ENCODE results near the gene WNT6.

WNT6 gene

DNA sequence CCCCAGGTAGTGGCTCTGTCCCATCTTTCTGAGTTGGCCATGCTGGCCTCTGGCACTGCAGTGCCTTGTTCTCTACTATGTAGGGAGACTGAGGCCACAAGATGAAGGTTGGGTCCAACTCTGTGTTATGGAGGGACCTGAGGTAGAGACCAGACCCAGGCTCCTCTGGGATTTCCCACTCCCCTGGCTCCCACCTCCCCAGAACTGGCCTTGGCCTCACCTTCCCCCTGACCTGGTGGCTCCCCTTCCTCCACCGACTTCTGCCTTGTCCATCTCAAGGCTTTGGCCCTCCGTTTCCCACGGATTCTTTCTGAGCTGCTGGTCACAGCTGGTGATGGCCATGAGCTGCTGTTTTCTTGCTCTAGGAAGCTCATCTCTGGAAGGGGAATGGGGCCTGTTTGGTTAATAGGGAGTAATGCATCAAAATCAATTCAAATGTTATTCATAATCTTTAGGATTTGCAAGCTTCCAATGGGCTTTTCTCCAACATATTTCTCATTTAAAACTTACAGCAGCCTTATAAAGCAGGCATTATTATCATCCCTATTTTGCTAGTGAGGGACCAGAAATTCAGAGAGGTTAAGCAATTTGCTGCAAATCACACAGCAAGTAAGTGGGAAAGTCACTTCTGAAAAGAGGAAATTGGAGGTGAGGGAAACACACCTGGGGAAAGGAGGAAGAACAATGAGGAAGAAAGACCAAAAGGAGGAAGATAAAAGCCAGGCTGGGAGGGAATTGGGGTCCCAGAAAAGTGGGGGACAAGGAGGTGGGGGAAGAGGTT lies 28.9 kb upstream of the WNT6 start:
- H3K27ac ChIP-seq, result no peak overlapping the region
- TF ChIP-seq ZFX (IDR thresholded peaks at IDR 0.05; ENCODE audit: borderline replicate concordance) (no peak), CTCF (IDR thresholded peaks at IDR 0.05) (no peak)

GRCh38 chr2:218831378-218831990 lies 28.1 kb upstream of the WNT6 start, which contains the start of gene PRKAG3:
PRKAG3 (minus strand) TSS chr2:218831803.
- no peak for TF ChIP-seq CTCF (IDR thresholded peaks at IDR 0.05)
- TF ChIP-seq ZFX (IDR thresholded peaks at IDR 0.05; ENCODE audit: borderline replicate concordance), result no peak
- H3K27ac ChIP-seq, result no peak within 1 kb of the TSS

GRCh38 chr2:218832081-218832480 lies 27.5 kb upstream of the WNT6 start:
- TF ChIP-seq CTCF (IDR thresholded peaks at IDR 0.05), result no peak
- no peak for TF ChIP-seq ZFX (IDR thresholded peaks at IDR 0.05; ENCODE audit: borderline replicate concordance)
- H3K27ac ChIP-seq, result no peak overlapping the region

- TF ChIP-seq ZFX (IDR thresholded peaks at IDR 0.05; ENCODE audit: borderline replicate concordance) (no peak), CTCF (IDR thresholded peaks at IDR 0.05) (no peak)
- H3K27ac ChIP-seq, result no peak overlapping the region
Measured at GRCh38 chr2:218832520-218832919, 27.1 kb upstream of the WNT6 start.

GRCh38 chr2:218833023-218833609 lies 26.5 kb upstream of the WNT6 start:
- TF ChIP-seq ZFX (IDR thresholded peaks at IDR 0.05; ENCODE audit: borderline replicate concordance) (no peak), CTCF (IDR thresholded peaks at IDR 0.05) (no peak)

GRCh38 chr2:218834685-218835084 lies 24.9 kb upstream of the WNT6 start:
- TF ChIP-seq CTCF (IDR thresholded peaks at IDR 0.05) (no peak), ZFX (IDR thresholded peaks at IDR 0.05; ENCODE audit: borderline replicate concordance) (no peak)
- H3K27ac ChIP-seq, result no peak overlapping the region

More at GRCh38 chr2:218833023-218833609, 26.5 kb upstream of the WNT6 start:
- no peak overlapping the region for H3K27ac ChIP-seq

- TF ChIP-seq CTCF (IDR thresholded peaks at IDR 0.05), result no peak
- no peak for TF ChIP-seq ZFX (IDR thresholded peaks at IDR 0.05; ENCODE audit: borderline replicate concordance)
- H3K27ac ChIP-seq, result no peak overlapping the region
Measured at GRCh38 chr2:218837495-218837894, 22.1 kb upstream of the WNT6 start.
